Measurements from ENCODE around the gene CABP5. TPM values are rescaled to one million over a fixed set of nuclear protein-coding genes. Genes with fewer than 3 reads are reported as not detected.
"Not testable (repeated sequence)": the region's sequence is repeated elsewhere in the genome, so short reads cannot be mapped to it uniquely, and the experiment has no call there.

The CABP5 gene
- total RNA-seq: not detected

DNA sequence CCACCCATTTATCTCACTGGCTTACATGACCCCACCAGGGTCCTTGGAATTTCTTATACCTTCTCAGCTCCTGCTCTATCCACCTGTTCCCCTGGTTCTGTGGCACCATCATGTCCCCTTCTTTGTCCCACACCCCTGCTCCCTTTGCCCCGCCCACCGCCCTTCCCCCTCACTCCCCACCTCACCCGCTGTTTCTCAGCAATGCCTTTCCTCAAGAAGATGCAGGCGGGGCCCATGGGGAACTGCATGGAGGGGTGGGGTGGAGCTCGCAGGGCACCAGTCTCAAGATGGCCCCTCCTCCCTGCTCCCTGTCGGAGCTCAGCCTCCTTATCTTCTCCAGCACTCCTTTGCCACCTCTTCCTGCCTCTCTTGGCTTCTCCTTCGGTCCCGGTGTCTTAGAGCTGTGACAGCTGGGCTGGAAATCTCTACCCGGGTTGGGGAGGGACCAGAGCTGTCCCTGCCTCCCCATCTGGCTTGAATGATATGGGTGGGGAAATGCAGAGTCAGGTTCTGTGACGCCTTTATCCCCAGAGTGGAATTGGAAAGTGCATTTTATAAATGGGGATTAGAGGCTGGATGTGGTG lies at the start of gene CABP5:
Gene CABP5, minus strand, starts transcription at position 405 of the 584 bp plus-strand sequence. Its CDS starts 157 bp downstream, at position 248.
- DNase-seq: no peak

DNA sequence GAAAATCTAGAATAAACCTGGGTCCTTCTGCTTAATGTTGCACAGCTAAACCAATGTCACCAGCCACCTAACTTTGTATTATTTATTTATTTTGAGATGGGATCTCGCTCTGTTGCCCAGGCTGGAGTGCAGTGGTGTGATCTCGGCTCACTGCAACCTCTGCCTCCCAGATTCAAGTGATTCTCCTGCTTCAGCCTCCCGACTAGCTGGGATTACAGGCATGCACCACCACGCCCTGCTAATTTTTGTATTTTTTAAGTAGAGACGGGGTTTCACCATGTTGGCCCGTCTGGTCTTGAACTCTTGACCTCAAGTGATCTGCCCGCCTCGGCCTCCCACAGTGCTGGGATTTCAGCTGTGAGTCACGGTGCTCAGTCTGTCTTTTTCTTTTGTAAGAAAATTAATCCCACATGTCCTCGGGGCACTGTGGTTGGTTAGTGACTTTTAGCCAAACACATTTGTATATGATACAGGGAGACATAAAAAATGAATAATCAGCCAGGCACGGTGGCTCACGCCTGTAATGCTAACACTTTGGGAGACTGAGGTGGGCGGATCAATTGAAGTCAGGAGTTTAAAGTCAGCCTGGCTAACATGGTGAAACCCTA lies 47.3 kb upstream of the CABP5 start:
- DNase-seq: not testable (repeated sequence)

DNA sequence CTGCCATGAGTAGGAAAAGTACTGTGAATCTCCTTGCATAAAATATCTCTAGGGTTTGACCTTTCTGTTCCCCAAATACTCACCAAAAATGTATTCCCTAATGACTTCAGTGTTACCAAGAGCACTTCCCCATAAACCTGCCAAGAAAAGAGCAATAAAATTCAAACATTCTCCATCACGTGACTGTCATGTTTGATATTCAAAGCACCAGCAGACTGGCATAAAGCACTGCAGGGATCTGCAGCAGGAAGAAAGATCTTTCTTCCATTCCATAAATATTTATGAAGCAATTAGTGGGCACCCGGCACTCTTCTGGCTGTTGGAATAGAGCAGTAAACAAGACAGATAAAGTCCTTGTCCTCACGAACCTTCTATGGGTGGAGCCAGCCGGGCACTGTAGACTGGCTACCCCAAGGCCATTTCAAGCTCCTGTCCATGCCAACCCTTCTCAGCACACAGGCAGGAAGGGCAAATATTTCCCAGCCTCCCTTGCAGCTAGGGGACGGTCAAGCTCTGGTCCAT lies 46.5 kb upstream of the CABP5 start:
- no peak for DNase-seq

DNA sequence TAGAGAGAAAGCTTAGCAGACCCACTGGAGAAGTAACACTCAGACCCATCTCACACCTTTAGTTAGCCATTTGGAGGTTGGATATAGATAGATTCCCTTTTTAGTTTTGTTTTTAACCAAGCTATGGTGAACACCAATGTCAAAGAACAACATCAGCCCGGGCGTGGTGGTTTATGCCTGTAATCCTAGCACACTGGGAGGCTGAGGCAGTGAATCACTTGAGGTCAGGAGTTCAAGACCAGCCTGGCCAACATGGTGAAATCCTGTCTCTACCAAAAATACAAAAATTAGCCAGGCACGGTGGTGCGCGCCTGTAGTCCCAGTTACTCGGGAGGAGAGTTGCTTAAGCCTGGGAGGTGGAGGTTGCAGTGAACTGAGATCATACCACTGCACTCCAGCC lies 45.1 kb upstream of the CABP5 start:
- not testable (repeated sequence) for DNase-seq

DNA sequence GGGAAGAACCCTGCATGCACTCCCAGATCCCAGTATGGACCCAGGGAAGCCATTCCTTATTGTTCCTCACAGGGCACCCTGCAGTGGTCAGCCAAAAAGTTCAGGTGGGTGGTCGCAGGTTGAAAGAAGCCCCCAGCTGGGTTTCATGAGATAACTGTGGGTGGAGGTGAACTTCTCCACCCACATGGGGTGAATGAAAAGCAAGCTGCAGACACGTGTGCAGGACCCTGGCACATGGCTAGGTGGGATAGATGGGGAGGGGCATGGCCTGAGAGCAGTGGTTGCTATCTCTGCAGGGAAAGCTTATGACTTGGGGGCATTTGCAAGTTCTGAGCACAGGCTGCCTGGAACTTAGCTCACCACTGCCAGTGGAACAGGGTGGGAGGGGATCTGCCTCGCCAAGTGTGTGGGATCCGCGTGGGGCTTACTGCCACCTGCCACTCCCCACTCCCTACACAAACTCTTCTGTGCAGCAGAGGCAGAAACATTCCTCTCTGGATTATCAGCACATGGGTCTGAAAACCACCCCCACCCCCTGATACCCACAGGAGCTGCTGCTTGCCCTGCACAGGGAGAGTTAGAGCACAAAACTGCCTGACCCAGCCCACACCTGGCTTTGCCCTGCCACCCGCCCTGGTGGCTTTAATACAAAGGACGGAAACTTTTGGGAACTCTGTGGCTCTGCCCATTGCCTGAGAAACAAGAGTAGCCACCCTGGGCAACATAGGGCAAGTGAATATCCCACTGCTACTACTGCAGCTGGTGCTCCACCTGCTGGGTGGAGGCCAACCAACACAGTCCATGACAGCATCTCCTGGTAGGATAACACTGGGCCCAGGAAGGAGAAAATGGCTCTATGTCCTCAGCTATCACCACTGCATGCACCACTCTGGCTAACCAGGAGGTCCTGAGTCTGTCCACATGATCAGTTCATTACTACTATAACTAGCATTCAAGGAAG lies 42.3 kb upstream of the CABP5 start:
- no peak for DNase-seq

DNA sequence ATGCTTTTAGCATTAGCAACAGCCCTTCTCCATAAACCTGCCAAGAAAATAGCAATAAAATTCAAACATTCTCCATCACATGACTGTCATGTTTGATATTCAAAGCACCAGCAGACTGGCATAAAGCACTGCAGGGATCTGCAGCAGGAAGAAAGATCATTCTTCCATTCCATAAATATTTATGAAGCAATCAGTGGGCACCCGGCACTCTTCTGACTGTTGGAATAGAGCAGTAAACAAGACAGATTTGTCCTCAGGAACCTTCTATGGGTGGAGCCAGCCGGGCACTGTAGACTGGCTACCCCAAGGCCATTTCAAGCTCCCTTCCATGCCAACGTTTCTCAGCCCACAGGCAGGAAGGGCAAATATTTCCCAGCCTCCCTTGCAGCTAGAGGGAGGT lies 41.2 kb upstream of the CABP5 start:
- DNase-seq: no peak

DNA sequence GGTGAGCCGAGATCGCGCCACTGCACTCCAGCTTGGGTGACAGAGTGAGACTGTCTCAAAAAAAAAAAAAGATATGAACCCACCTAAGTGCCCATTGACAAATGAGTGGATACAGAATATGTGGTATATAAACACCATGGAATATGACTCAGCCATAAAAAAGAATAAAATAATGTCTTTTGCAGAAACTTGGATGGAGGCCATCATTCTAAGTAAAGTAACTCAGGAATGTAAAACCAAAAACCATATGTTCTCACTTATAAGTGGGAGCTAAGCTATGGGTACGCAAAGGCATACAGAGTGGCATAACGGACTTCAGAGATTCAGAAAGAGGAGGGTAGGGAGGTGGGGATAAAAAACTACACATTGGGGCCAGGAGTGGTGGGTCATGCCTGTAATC lies 37.2 kb upstream of the CABP5 start:
- DNase-seq: no peak

DNA sequence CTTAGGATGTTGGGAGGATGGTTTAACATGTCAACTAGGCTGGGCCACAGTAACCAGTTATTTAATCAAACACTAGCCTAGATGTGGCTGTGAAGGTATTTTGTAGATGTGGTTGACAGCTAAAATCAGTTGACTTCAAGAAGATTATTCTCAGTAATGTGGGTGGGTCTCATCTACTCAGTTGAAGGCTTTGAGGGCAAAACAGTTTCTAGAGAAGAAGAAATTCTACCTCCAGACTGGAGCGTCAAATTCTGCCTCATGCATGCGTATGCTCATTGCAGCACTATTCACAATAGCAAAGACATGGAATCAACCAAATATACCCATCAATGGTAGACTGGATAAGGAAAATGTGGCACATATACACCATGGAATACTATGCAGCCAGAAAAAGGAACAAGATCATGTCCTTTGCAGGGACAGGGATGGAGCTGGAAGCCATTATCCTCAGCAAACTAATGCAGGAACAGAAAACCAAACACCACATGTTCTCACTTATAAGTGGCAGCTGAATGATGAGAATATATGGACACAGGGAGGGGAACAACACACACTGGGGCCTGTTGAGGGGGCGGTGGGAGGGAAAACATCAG lies 26.4 kb upstream of the CABP5 start:
- DNase-seq: not testable (repeated sequence)

DNA sequence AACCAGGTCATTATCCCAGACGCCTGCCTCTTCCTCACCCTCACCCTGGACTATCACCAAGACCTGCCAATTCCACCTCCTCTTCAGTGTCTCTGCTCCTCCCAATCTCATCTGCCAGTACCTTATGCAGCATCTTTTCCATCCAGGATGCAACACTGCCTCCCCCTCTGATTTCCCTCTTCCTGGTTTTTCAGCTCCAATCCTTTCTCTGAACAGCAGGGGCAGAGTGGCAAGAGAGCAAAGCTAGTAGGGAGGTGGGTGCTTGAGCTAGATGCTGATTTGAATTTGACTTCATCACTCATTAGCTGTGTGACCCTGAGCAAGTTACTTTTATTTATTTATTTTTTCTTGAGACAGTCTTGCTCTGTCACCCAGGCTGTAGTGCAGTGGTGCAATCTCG lies 25.6 kb upstream of the CABP5 start:
- no peak for DNase-seq

DNA sequence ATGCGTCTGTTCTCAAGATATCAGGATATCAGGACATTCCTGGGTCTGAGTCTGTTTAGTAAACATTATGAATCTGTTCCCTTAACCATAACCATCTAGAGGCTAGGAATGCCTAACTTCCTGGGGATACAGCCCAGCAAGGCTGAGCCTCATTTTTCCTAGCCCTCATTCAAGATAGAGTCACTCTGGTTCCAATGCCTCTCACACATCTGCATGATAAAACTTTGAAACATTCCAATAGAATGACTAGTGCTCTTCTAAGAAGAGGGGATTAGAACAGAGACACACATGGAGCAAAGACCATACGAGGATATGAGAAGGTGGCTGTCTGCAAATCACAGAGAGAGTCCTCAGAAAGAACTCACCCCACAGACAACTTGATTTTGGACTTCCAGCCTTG lies 20.6 kb upstream of the CABP5 start:
- DNase-seq: no peak

DNA sequence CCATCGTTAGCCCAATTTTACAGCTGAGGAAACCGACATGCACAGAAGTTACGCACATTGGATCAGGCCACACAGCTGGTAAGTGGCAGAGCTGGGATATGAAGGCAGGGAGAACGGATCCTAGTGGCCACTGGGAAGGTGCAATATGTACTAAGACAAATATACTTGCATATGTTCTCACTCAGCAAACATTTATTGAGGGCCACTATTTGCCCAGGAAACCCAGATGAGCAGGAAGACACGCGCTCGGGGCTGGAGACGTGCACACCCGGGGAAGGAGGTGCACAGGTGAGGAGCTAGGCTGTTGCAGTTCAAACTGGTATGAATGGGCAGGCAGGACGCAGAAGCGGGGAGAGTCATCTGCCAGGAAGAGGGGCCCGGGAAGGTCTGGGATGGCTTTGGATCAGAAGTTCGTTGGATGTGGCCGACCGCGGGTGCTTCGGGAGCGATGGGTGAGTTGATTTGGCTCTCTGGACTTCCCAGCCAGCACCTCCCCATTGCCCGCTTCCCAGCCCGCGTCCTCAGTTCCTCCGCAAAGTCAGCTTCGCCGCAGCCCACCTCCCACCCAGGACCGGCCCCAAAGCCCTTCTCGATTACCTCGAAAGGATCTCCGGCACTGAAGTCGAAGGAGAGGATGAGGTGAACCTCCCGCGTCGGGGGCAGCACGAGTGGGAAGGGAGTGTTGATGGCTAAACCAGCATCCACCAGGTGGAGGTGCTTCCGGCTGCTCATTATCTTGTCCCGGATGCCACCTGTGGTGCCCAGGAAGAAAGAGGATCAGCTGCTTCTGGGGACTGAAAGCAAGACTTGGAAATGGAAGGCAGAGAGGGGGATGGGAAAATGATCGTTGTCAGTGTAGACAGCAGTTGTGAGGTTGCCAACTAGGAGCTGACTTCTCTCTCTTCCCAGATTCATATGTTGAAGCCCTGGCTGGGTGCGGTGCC lies 17.8 kb upstream of the CABP5 start:
- no peak for DNase-seq

DNA sequence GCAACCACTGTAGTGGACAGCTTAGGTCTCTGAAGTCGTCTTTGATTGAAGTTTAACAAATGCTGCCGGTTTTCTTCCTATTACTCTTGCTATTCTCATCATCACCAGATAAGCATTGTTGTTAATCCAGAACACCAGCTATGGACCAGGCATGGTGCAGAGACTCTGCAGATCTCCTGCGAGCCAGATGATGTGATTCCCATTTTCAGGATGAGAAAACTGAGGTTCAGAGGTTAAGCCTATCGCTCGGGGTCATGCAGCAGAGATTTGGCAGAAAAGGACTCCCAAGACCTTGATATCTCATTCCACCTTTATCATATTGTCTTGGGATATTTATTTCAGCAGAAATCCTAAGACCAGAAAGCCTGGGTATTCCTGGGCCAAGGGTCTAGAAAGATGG lies 16.5 kb upstream of the CABP5 start:
- DNase-seq: no peak

DNA sequence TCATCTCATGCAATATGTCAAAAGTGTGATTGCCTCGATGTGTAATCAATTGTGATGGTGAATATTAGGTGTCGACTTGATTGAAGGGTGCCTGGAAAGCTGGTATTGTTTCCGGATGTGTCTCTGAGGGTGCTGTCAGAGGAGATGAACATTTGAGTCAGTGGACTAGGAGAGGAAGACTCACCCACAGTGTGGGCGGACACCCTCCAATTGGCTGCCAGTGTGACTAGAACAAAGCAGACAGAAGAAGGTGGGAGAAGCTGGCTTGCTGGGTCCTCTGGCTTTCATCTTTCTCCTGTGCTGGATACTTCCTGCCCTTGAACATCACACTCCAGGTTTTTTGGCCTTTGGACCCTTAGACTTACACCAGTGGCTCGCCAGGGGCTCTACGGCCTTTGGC lies 15.5 kb upstream of the CABP5 start:
- DNase-seq: no peak

DNA sequence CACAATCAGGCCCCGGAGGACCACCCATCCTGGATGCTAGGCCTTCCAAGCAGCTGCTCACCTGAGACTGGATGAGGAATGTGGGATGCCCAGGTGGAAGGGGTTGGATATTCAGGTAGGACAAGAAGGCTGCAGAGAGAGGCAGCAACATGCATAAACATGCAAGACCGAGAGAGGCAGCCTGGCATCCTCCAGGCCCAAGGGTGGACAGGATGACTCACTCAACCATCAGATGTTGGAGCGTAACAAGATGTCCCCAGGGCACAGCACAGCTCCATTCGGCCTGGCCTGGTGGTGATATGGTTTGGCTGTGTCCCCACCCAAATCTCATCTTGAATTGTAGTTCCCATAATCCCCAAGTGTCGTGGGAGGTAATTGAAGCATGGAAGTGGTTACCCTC lies 10.0 kb upstream of the CABP5 start:
- DNase-seq: no peak

DNA sequence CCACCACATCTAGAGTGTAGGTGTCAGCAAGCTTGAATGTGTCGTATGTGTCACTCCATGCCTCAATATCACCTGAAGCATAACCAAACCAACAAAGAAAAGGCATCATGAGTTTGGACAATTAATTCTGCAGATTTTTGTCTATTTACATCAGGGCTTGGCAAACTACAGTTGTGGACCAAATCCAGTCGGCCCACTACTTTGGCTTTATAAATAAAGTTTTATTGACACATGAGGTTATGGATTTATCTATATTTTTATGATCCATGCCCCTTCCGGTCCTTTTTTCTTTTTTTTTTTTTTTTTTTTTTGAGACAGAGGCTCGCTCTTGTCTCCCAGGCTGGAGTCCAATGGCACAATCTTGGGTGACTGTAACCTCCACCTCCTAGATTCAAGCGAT lies 9.2 kb upstream of the CABP5 start:
- DNase-seq: no peak

DNA sequence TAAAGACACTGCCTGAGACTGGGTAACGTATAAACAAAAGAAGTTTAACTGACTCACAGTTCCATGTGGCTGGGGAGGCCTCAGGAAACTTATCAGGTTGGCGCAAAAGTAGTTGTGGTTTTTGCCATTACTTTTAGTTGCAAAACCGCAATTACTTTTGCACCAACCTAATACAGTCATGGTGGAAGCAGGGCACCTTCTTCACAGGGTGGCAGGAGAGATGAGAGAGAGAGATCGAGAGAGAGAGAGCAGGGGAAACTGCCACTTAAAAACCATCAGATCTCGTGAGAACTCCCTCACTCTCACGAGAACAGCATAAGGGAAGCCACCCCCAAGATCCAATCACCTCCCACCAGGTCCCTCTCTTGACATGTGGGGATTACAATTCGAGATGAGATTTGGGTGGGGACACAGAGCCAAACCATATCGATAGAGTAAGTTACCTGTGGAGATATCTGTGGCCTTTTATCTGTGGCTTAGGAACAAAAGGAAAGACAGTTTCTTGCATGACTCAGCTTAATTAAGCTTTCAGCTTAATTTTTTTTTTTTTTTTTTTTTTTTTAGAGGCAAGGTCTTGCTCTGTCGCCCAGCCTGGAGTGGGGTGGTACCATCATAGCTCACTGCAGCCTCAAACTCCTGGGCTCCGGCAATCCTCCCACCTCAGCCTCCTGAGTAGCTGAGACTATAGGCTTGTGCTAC lies 7.6 kb upstream of the CABP5 start:
- DNase-seq: no peak

DNA sequence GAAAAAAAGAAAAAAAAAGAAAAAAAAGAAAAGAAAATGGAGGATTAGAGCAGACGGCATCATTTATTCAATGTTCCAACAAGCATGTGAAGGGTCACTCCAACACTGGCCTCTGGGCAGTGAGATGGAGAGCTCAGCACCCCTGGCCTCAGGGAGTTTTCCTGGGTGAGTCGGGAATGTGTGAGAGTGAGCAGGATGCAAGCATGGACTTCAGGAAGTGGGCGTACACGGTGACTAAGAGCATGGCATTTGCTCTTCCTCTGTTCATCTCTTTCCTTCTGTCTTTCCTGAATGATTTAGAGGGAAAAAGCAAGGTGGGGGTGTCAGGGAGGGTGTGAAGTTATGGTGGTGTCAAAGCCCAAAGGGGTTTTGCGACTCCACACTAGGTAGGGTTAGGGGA lies 682 bp upstream of the CABP5 start:
- no peak for DNase-seq

DNA sequence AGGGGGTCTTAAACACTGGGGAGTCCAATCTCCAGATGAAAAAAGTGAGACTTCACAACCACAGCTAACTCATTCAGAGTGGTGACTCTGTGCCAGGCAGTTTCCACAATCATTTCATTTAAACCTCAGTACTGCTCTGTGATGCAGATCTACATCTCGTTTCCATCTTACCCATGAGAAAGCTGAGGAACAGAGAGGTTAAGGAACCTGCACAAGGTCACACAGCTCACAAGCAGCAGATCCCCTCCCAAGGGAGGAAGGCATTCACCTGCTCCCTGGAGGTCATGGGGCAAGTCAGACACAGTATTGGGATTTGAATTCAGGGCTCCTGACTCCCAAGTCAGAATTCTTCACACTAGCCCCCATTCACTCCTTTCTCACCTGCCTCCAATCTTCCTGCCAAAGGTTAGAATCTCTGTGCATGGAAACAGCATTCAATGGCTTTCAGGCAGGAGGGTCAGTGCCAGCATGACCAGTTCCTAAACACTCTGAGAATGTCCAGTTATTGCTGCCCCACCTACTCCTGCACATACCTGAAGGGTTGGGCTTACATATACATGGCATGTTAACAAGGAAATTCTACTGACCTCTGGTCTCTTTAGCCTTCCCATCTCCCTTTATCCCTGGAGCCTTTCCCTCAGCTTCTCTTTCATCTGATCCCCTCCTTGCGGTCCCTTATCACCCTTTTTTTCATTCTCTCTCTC lies 1.9 kb downstream of the CABP5 start:
- no peak for DNase-seq

DNA sequence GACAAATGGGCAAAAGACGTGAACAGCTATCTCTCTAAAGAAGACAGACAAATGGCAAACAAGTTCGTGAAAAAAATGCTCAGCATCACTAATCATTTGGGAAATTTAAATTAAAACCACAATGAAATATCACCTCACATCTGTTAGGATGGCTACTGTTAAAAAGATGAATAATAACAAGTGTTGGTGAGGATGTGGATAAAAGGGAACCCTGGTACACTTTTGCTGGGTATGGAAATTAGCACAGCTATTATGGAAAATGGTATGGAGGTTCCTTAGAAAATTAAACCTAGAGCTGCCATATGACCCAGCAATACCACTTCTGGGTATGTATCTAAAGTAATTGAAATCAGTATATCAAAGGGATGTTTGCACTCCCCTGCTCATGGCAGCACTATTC lies 7.1 kb downstream of the CABP5 start:
- DNase-seq: no peak

DNA sequence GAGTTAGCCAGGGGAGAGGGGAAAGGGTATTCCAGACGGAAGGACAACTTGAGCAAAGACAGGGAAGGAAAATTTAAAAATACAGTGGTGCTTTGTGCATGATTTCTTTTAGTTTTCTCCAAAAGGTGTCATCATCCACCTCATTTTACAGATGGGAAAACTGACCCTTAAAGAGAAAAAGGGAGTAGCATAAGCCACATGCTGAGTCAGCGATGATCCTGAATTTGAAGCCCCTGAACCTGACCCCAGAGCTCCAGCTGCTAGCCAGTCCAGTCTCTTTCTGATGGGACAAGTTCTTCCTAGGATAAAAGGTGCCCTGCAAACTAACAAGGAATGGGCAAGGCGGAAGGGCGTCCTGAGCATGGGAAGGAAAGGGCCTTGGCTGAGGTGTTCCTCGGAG lies 10.3 kb downstream of the CABP5 start:
- no peak for DNase-seq

DNA sequence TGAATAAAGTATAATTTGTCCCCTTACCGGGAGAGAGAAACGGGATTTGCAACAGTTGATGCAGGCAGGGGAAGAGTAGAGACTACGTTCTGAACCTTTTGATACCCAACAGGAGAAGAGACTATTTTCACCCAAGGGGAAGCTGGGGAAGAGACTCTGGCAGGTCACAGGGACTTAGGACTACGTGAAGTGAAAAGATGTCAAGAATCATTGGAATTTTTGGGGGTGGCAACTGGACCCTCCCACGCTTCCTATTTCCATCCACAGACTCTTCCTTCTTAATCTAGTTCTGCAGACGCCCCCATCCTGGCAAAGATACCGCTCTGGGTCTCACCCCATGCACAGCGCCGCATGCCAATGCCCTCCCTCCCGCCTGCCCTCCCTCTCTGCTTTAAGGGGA lies 13.8 kb downstream of the CABP5 start:
- DNase-seq: no peak
